A673 (cell line): ENCODE data around the gene NDUFB10.

ENCODE experiments used
- EZH2 ChIP-seq: fragments of 200-600 bp; sonication (generic); IDR thresholded peaks from 2 replicates; pipeline ENCODE4 v1.6.1; 2017; ENCODE audit warnings: borderline replicate concordance, low read depth, mild to moderate bottlenecking, mixed read lengths, antibody characterized with exemption, low read length; ENCODE audit not compliant: poor library complexity, severe bottlenecking
- TF ChIP-seq, protein P1 (sequence below): fragments of 300-800, 200-600 bp; sonication (generic); conservative IDR thresholded peaks from 2 replicates; pipeline ENCODE4 v1.5.1; 2017; ENCODE audit warnings: low read depth, mild to moderate bottlenecking, antibody characterized with exemption, low read length, moderate library complexity, mixed read lengths

DNA sequence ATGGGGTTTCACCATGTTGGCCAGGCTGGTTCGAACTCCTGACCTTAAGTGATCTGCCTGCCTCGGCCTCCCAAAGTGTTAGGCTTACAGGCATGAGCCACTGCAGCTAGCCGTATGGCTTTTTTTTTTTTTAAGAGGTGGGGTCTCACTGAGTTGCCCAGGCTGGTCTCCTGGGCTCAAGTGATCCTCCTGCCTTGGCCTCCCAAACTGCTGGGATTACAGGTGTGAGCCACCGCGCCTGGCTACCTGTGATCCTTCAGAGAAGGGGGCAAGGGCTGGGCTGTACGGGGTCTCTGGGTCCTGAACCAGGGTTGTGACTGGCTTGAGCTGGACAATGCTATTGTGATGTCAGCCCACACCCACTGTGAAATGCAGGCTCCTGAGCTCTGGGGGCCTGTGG lies 7.1 kb downstream of the NDUFB10 start, which contains the start of gene RNF151:
- TF ChIP-seq, protein P1, sequence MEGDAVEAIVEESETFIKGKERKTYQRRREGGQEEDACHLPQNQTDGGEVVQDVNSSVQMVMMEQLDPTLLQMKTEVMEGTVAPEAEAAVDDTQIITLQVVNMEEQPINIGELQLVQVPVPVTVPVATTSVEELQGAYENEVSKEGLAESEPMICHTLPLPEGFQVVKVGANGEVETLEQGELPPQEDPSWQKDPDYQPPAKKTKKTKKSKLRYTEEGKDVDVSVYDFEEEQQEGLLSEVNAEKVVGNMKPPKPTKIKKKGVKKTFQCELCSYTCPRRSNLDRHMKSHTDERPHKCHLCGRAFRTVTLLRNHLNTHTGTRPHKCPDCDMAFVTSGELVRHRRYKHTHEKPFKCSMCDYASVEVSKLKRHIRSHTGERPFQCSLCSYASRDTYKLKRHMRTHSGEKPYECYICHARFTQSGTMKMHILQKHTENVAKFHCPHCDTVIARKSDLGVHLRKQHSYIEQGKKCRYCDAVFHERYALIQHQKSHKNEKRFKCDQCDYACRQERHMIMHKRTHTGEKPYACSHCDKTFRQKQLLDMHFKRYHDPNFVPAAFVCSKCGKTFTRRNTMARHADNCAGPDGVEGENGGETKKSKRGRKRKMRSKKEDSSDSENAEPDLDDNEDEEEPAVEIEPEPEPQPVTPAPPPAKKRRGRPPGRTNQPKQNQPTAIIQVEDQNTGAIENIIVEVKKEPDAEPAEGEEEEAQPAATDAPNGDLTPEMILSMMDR, result no peak
- TF ChIP-seq EZH2, result no peak
